Islet of Langerhans (tissue), 1 donor: ENCODE measurements around the gene ANXA7.
"Not testable (repeated sequence)": the region's sequence is repeated elsewhere in the genome, so short reads cannot be mapped to it uniquely, and the experiment has no call there.

Source experiments
- FAIRE-seq: peaks from one replicate; lab custom pipeline; 2011; peaks lifted over from hg19 to GRCh38; lab: Jason Lieb, UNC

Gene ANXA7

DNA sequence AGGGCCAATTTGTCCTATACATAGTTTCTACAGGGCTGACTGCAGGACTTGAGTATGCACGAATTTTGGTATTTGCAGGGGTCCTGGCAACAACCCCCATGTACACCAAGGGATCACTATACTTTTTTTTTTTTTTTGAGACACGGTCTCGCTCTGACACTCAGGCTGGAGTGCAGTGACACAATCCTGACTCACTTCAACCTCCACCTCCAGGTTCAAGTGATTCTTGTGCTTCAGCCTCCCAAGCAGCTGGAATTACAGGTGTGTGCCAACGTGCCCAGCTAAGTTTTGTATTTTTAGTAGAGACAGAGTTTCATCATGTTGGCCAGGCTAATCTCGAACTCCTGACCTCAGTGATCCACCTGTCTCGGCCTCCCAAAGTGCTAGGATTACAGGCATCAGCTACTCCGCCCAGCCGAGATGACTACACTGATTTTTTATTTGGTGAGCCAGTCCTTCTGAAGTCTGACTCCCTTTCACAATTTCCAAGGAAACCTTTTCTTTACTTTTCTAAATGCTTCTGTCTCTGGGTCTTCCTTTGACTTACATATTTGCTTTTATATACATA lies 75.0 kb downstream of the ANXA7 start:
- FAIRE-seq: no peak

DNA sequence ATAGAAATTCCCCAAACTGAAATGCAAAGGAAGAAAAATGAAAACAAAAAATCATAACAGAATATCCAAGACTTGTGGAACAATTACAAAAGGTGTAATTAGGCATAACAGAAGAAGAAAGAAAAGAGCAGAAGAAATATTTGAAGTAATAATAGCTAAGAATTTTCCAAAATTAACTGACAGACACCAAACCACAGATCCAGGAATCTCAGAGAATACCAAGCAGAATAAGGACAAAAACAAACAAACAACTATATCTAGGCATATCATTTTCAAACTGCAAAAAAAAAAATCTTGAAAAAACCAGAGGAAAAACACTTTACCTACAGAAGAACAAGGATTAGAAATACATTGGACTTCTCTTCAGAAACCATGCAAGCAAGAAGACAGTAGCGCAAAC lies 80.7 kb downstream of the ANXA7 start:
- FAIRE-seq: no peak

DNA sequence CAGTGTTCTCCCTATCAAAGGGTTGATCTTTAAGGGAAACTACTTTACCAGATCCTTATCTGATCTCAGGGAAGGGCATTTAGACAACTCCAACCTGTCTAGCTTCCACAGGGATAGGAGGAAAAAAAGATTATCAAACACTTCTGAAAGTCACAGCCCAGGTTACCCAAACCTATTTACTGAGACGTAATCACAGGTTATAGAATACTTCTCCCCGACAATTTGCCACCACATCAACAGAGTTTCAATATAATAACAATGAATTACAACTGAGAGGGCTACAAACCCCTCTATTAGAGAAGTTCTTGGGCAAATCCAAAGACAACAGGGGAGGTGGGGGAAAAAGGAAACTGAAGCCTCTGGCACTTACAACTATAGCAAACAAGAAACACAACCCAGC lies 81.5 kb downstream of the ANXA7 start:
- FAIRE-seq: no peak

DNA sequence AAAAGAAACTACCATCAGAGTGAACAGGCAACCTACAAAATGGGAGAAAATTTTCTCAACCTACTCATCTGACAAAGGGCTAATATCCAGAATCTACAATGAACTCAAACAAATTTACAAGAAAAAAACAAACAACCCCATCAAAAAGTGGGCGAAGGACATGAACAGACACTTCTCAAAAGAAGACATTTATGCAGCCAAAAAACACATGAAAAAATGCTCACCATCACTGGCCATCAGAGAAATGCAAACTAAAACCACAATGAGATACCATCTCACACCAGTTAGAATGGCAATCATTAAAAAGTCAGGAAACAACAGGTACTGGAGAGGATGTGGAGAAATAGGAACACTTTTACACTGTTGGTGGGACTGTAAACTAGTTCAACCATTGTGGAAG lies 85.3 kb downstream of the ANXA7 start:
- not testable (repeated sequence) for FAIRE-seq

DNA sequence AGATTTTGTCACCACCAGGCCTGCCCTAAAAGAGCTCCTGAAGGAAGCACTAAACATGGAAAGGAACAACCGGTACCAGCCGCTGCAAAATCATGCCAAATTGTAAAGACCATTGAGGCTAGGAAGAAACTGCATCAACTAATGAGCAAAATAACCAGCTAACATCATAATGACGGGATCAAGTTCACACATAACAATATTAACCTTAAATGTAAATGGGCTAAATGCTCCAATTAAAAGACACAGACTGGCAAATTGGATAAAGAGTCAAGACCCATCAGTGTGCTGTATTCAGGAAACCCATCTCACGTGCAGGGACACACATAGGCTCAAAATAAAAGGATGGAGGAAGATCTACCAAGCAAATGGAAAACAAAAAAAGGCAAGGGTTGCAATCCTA lies 88.6 kb downstream of the ANXA7 start:
- FAIRE-seq: not testable (repeated sequence)
